Fibroblast of pulmonary artery (primary cell): Measurements from ENCODE around the gene PRM3.

Experiments used
- DNase-seq: peaks from one replicate; pipeline ENCODE4 v3.0.0-alpha.2; 2010; ENCODE audit warnings: low read depth
- H3K4me3 ChIP-seq: replicated peaks from 2 replicates; pipeline ENCODE4 v1.5.1; 2011; ENCODE audit warnings: low read depth, mild to moderate bottlenecking, control low read depth, low read length, moderate library complexity
- CTCF ChIP-seq: IDR thresholded peaks from 2 replicates; pipeline ENCODE4 v1.5.1; 2011; ENCODE audit warnings: mild to moderate bottlenecking, control low read depth, low read length, inconsistent platforms; ENCODE audit errors: missing control alignments

Gene PRM3

GRCh38 chr16:11278681-11279628, 5.5 kb upstream of the PRM3 start:
- no peak for TF ChIP-seq CTCF
- H3K4me3 ChIP-seq = no peak overlapping the region
- DNase-seq = no peak

- no peak for TF ChIP-seq CTCF
- no peak for DNase-seq
- H3K4me3 ChIP-seq = no peak overlapping the region
Measured at GRCh38 chr16:11277607-11278337, 4.3 kb upstream of the PRM3 start.

- H3K4me3 ChIP-seq = no peak overlapping the region
- no peak for DNase-seq
- no peak for TF ChIP-seq CTCF
Measured at GRCh38 chr16:11276896-11277593, 3.6 kb upstream of the PRM3 start.

GRCh38 chr16:11276143-11276895, 2.9 kb upstream of the PRM3 start, which contains the start of gene PRM2:
PRM2 (minus strand) TSS chr16:11276480; CDS start chr16:11276370, 110 bp downstream.
- H3K4me3 ChIP-seq = no peak within 1 kb of the TSS
- no peak for TF ChIP-seq CTCF
- no peak for DNase-seq

GRCh38 chr16:11274964-11275363, 1.5 kb upstream of the PRM3 start:
- no peak for TF ChIP-seq CTCF
- DNase-seq = no peak
- no peak overlapping the region for H3K4me3 ChIP-seq

- no peak overlapping the region for H3K4me3 ChIP-seq
- DNase-seq = no peak
- no peak for TF ChIP-seq CTCF
Measured at GRCh38 chr16:11273721-11274324, 394 bp upstream of the PRM3 start.
